Epithelial cell of proximal tubule (primary cell): ENCODE measurements around the gene IRF4. TPM values are rescaled to one million over a fixed set of nuclear protein-coding genes. Genes with fewer than 3 reads are reported as not detected.

ENCODE experiments used
- DNase-seq: peaks from one replicate; pipeline ENCODE4 v3.0.0-alpha.2; 2011; ENCODE audit warnings: low read depth
- H3K4me3 ChIP-seq: 2 replicates; pipeline ENCODE4 v1.5.1; 2011; ENCODE audit warnings: low read depth, mild to moderate bottlenecking, low read length
- total RNA-seq: library from RNA; depleted of rRNA; stranded (reverse); fragments of >200 nt; gene quantifications from 2 replicates; pipeline ENCODE4 v1.2.3, GENCODE V29; 2015
- TF ChIP-seq, protein P1 (sequence below): conservative IDR thresholded peaks from 2 replicates; pipeline ENCODE4 v1.5.1; 2012; ENCODE audit warnings: low read depth, mild to moderate bottlenecking, low read length

The IRF4 gene
- total RNA-seq, 1 donor from 2014 or later: 0.23 TPM

DNA sequence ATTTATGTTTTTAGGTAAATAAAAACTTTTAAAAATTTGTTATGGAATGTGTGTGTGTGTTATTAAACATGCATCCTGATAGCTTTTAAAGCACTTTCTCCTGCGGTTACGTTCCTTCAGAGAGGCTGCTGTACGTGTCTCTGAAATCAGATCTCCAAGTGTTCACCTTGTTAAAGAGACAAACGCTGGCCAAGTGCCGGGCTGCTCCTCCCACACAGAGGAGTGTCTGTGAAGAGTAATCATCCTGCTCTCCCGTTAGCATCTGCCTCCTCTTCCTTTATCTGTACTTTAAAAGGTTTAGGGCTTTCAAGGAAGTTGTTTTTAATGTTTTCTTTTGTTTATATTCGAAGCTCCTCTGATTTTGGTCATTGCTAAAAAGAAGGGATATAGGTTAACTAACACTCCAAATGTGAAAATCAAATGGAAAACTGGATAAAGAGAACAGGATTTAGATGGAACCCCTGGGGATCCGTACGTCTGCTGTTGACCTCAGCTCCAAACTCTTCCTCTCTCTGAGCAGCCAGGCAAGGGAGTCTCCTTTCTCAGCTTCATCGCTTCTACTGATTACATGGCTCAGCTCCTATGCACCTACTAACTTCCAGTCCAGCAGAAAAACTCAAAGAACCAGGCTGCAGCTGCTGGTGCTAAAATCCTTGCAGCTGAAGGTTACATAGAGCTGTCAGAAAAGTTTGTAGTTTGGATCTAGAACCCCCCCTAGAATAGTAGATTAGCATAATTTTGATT lies 20.0 kb downstream of the IRF4 start:
- TF ChIP-seq, protein P1, sequence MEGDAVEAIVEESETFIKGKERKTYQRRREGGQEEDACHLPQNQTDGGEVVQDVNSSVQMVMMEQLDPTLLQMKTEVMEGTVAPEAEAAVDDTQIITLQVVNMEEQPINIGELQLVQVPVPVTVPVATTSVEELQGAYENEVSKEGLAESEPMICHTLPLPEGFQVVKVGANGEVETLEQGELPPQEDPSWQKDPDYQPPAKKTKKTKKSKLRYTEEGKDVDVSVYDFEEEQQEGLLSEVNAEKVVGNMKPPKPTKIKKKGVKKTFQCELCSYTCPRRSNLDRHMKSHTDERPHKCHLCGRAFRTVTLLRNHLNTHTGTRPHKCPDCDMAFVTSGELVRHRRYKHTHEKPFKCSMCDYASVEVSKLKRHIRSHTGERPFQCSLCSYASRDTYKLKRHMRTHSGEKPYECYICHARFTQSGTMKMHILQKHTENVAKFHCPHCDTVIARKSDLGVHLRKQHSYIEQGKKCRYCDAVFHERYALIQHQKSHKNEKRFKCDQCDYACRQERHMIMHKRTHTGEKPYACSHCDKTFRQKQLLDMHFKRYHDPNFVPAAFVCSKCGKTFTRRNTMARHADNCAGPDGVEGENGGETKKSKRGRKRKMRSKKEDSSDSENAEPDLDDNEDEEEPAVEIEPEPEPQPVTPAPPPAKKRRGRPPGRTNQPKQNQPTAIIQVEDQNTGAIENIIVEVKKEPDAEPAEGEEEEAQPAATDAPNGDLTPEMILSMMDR: no peak
- no peak overlapping the region for H3K4me3 ChIP-seq
- no peak for DNase-seq

DNA sequence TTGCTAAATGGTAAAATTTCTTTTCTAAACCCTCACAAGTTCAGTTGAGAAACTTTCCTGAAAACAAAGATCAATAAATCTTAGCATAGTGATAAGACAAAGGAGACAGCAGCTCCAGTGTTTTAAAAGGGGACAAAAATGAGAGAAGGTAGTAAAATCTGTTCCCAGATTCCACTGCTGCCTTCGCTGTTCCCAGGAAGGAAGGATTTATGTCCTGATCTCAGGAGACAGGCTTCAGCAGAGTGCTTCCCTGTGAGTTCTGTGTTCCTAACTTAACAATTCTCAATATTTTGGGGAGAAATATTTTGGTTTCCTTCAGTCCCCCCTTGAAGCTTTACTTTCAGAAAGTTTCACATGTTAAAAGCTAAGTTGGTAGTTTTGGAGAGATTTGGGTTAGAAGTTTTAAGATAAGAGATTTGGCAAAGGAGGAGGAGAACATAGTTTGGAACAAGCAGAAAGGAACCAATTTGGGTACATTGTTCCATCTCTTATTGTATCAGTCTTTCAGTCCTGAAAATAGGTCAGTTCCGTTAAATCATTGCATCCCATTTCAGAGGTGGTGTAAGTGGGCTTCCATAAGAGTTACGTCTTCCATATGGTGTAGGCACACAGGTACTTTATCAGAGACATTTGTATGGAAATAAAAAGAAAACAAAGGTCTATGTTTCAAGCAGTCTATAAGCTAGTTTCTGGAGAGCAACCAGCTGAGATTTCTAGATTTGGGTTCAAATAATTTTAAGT lies 20.8 kb downstream of the IRF4 start:
- TF ChIP-seq, protein P1: no peak
- no peak overlapping the region for H3K4me3 ChIP-seq
- no peak for DNase-seq

DNA sequence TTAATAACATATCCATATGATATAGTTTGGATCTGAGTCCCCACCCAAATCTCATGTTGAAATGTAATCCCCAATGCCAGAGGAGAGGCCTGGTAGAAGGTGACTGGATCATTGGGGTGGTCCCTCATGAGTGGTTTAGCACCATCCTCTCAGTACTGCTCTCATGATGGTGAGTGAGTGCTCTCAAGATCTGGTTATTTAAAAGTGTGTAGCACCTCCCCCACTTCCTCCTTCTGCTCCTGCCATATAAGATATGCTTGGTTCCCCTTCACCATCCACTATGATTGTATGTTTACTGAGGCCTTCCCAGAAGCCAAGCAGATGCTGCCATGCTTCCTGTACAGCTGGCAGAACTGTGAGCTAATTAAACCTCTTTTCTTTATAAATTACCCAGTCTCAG lies 22.9 kb downstream of the IRF4 start:
- no peak overlapping the region for H3K4me3 ChIP-seq
- no peak for DNase-seq
- TF ChIP-seq, protein P1: no peak

DNA sequence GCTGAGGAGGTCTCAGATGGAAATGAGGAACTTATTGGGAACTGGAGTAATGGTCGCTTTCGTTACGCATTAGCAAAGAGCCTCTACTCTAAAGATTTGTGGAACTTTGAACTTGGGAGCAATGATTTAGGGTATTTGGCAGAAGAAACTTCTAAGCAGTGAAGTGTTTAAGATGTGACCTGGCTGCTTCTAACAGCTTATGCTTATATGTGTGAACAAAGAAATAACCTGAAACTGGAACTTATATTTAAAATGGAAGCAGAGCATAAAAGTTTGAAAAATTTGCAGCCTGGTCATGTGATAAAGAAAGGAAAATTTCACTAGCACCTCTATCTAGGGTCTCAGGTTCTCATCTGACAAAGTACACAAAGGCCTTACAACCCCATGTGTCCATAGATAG lies 23.5 kb downstream of the IRF4 start:
- DNase-seq: no peak
- TF ChIP-seq, protein P1: no peak
- H3K4me3 ChIP-seq: no peak overlapping the region

DNA sequence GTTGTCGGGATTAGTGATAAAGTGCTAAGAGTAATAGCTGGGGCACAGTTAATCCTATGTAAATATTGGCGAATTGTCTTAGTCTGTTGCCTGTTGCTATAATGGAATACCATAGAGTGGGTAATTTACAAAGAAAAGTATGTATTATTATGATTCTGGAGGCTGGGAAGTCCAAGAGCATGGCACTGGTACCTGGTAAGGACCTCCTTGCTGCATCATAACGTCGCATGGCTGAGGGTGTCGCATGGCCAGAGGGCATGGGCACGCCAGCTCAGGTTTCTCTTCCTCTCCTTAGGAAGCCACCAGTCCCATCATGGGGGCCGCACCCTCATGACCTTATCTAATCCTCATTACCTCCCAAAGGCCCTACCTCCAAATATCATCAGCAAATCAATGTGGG lies 29.7 kb downstream of the IRF4 start:
- no peak for DNase-seq
- H3K4me3 ChIP-seq: no peak overlapping the region
- TF ChIP-seq, protein P1: no peak

DNA sequence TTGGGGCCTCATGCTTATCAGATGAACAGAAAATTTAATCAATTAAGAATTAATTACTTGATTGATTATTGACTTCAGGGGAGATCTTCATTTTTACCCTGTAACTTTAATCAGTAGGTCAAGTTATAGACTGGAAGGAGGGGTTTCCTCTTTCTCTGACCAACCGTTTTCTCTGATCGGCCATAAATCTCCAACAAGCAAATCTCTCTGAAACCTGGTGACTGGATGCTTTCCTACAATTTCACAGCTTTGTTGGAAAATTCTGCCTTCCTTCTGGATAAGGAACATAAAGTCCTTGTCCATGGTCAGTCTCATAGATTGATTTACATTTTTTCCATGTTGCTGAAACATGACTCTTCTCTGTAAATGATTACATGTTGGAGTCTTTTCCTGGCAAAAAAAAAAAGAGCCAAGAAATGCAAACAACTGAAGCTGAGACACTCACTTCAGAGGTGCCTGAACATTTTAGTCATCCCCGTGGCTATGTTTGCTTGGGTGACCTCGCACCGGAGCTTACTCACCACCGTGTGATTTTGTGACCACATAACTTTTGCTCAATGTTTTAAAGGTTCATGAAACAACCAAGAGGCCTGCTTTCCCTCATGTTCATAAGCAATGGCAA lies 31.0 kb downstream of the IRF4 start:
- H3K4me3 ChIP-seq: no peak overlapping the region
- TF ChIP-seq, protein P1: no peak
- peak; percentile 97 for DNase-seq
